Loucy (cell line): ENCODE data around the gene SPOPL.
"Not testable (repeated sequence)": the region's sequence is repeated elsewhere in the genome, so short reads cannot be mapped to it uniquely, and the experiment has no call there.

Experiments used
- H2AFZ ChIP-seq: fragments of 200-600 bp; sonication (generic); 2 replicates; pipeline ENCODE4 v1.6.0; 2016; ENCODE audit warnings: antibody characterized with exemption, mild to moderate bottlenecking, low read length, moderate library complexity
- H3F3A ChIP-seq: fragments of 200-600 bp; 2 replicates; pipeline ENCODE4 v1.6.0; 2016; ENCODE audit warnings: antibody characterized with exemption, low read depth, mild to moderate bottlenecking
- H3K27me3 ChIP-seq: fragments of 200-600 bp; sonication (generic); 2 replicates; pipeline ENCODE4 v1.6.1; 2014; ENCODE audit warnings: low read length, mild to moderate bottlenecking; ENCODE audit not compliant: insufficient read depth, poor library complexity, severe bottlenecking
- H3K36me3 ChIP-seq: fragments of 200-600 bp; sonication (generic); 2 replicates; pipeline ENCODE4 v1.6.1; 2016; ENCODE audit warnings: low read length; ENCODE audit not compliant: insufficient read depth
- H3K4me1 ChIP-seq: fragments of 200-600 bp; sonication (generic); 2 replicates; pipeline ENCODE4 v1.5.1; 2014; ENCODE audit warnings: low read length, mild to moderate bottlenecking; ENCODE audit not compliant: insufficient read depth, poor library complexity, severe bottlenecking
- H3K4me2 ChIP-seq: fragments of 200-600 bp; sonication (generic); 2 replicates; pipeline ENCODE4 v1.6.0; 2014; ENCODE audit warnings: antibody characterized with exemption, low read length, low read depth, mild to moderate bottlenecking; ENCODE audit not compliant: poor library complexity, severe bottlenecking
- H3K4me3 ChIP-seq: fragments of 200-600 bp; sonication (generic); 2 replicates; pipeline ENCODE4 v1.5.1; 2014; ENCODE audit warnings: low read length, mild to moderate bottlenecking, mixed read lengths; ENCODE audit not compliant: poor library complexity, severe bottlenecking
- H3K79me2 ChIP-seq: fragments of 200-600 bp; sonication (generic); 2 replicates; pipeline ENCODE4 v1.6.1; 2014; ENCODE audit warnings: low read length; ENCODE audit not compliant: insufficient read depth
- H3K9ac ChIP-seq: fragments of 200-600 bp; sonication (generic); 2 replicates; pipeline ENCODE4 v1.6.0; 2014; ENCODE audit warnings: mild to moderate bottlenecking, low read depth, low read length, moderate library complexity; ENCODE audit not compliant: poor library complexity, severe bottlenecking
- H3K9me2 ChIP-seq: fragments of 200-600 bp; sonication (generic); replicated peaks from 2 replicates; pipeline ENCODE4 v1.6.1; 2016; ENCODE audit warnings: low read depth, low read length, mixed read lengths
- H3K9me3 ChIP-seq: fragments of 200-600 bp; sonication (generic); 2 replicates; pipeline ENCODE4 v1.6.1; 2014; ENCODE audit warnings: mild to moderate bottlenecking, antibody characterized with exemption, low read length, low read depth; ENCODE audit not compliant: insufficient read depth
- H4K20me1 ChIP-seq: fragments of 200-600 bp; sonication (generic); 2 replicates; pipeline ENCODE4 v1.6.0; 2014; ENCODE audit warnings: antibody characterized with exemption, low read length, mild to moderate bottlenecking; ENCODE audit not compliant: insufficient read depth, poor library complexity, severe bottlenecking
- CTCF ChIP-seq: fragments of 200-600 bp; sonication (generic); conservative IDR thresholded peaks from 2 replicates; pipeline ENCODE4 v1.5.1; 2014; ENCODE audit warnings: mild to moderate bottlenecking, antibody characterized with exemption, low read length
- EZH2phosphoT487 ChIP-seq: fragments of 200-600 bp; IDR thresholded peaks from 2 replicates; pipeline ENCODE4 v1.6.1; 2018; ENCODE audit warnings: antibody characterized with exemption, mild to moderate bottlenecking, moderate library complexity, borderline replicate concordance

SPOPL gene

GRCh38 chr2:138454761-138455160 lies 46.8 kb upstream of the SPOPL start:
- Histone ChIP-seq H3F3A (no peaks in the 10 kb centered on the region), H3K9me2 (no peaks in the 10 kb centered on the region), H3K4me1 (no peaks in the 10 kb centered on the region), H3K4me2 (no peak overlapping the region), H3K4me3 (no peak overlapping the region), H3K36me3 (no peaks in the 10 kb centered on the region), H2AFZ (no peak overlapping the region), H3K9ac (no peak overlapping the region), H4K20me1 (no peaks in the 10 kb centered on the region), H3K9me3 (no peaks in the 10 kb centered on the region), H3K79me2 (no peaks in the 10 kb centered on the region), H3K27me3 (no peaks in the 10 kb centered on the region)
- TF ChIP-seq EZH2phosphoT487 = no peak
- TF ChIP-seq CTCF = no peak

GRCh38 chr2:138455275-138455674 lies 46.3 kb upstream of the SPOPL start:
- Histone ChIP-seq H2AFZ (no peak overlapping the region), H3K4me3 (no peak overlapping the region), H3K9ac (no peak overlapping the region), H3K79me2 (no peaks in the 10 kb centered on the region), H3K9me2 (no peaks in the 10 kb centered on the region), H3F3A (no peaks in the 10 kb centered on the region), H4K20me1 (no peaks in the 10 kb centered on the region), H3K4me1 (no peaks in the 10 kb centered on the region), H3K4me2 (no peak overlapping the region), H3K36me3 (no peaks in the 10 kb centered on the region), H3K27me3 (no peaks in the 10 kb centered on the region), H3K9me3 (no peaks in the 10 kb centered on the region)
- TF ChIP-seq EZH2phosphoT487 (no peak), CTCF (no peak)

- no peaks in the 10 kb centered on the region for H3F3A ChIP-seq
- no peaks in the 10 kb centered on the region for H4K20me1 ChIP-seq
- H3K79me2 ChIP-seq = no peaks in the 10 kb centered on the region
- H3K4me2 ChIP-seq = no peak overlapping the region
- H3K36me3 ChIP-seq = no peaks in the 10 kb centered on the region
- no peak overlapping the region for H3K4me3 ChIP-seq
- H3K9ac ChIP-seq = no peak overlapping the region
- no peaks in the 10 kb centered on the region for H3K9me2 ChIP-seq
- H3K4me1 ChIP-seq = no peaks in the 10 kb centered on the region
- H3K27me3 ChIP-seq = no peaks in the 10 kb centered on the region
- H2AFZ ChIP-seq = no peak overlapping the region
- H3K9me3 ChIP-seq = no peaks in the 10 kb centered on the region
- no peak for TF ChIP-seq CTCF
- TF ChIP-seq EZH2phosphoT487 = no peak
Observed at GRCh38 chr2:138455691-138456090, 45.9 kb upstream of the SPOPL start.

- H2AFZ ChIP-seq, H3K9ac ChIP-seq, H3K79me2 ChIP-seq, H3K4me3 ChIP-seq, H3K9me2 ChIP-seq, H4K20me1 ChIP-seq, H3K9me3 ChIP-seq, H3K27me3 ChIP-seq, H3K4me2 ChIP-seq, H3F3A ChIP-seq, H3K36me3 ChIP-seq, H3K4me1 ChIP-seq: not testable (repeated sequence)
Observed at GRCh38 chr2:138462689-138463088, 38.9 kb upstream of the SPOPL start.
